GM19238 (cell line): ENCODE measurements around the gene ITLN2.
"Not testable (repeated sequence)": the region's sequence is repeated elsewhere in the genome, so short reads cannot be mapped to it uniquely, and the experiment has no call there.

Source experiments
- DNase-seq: peaks from one replicate; pipeline ENCODE4 v3.0.0; 2011; ENCODE audit warnings: low spot score; ENCODE audit not compliant: insufficient read length

ITLN2 gene

DNA sequence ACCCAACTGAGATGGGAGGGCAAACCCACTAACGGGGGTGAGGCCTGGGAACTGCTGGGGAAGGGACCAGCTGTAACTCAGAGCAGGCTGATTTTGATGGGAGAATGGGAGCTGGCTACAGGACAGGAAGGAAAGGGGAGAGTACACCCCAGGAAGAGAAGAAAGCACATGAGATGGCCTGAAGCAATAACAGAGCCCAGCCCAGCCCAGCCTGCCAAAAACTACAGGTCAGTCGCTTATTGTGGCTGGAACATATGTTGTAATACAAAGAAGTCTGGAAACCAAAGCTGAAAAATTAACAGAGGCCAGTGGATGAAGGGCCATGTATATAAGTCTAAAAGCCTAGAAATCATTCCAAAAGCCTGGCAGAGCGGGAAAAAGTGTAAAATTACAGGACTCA is 1.6 kb downstream of the ITLN2 start:
- no peak for DNase-seq

DNA sequence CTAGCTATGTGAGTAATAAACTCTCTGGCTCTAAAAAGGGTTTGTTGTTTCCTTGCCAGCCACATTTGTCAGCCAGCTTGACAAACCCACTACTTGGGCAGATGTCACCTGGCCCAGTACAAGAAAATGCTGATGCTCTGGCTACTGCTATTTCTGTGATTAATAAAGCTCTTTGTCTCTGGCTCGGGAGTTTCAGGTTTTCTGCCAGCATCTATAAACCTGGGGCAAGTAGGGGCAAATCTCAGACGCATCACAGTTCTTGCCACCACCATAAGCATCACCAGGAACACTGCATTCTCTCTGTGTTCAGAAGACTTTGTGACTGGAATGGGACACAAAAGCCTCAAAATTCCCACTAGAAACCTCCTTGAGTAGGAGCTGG is 2.5 kb downstream of the ITLN2 start:
- no peak for DNase-seq

DNA sequence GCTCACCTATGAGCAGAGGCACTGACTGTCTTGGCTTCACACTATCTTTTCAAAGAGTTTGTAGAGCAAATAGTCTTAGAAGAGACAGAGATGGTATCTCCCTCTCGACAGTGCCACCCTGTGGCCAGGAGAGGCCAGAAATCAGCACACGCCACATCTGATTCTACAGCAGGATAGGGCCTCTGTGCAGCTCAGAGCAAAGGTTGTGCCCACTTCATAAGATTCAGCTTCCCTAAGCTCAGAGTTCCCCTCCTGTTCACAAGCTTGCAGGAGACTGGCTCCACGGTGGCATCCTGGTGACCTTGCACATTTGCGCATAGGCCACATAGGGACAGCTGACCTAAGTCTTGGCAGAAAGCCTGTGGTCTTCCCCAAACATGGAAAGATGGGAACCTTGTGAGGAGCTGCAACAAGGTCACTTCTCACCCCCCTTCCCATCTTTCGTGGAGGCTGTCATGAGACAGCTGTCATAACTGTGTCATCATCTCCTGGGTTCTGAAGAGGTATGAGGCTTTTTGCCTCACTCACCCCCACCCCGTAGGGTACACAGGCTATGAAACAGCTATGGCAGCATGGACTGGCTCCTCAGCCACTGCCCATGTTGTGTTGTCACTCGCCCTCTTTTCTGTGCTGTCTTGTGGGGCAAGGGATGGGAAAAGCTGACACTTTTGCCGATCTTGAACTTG is 3.0 kb downstream of the ITLN2 start:
- DNase-seq, result peak; percentile 45

DNA sequence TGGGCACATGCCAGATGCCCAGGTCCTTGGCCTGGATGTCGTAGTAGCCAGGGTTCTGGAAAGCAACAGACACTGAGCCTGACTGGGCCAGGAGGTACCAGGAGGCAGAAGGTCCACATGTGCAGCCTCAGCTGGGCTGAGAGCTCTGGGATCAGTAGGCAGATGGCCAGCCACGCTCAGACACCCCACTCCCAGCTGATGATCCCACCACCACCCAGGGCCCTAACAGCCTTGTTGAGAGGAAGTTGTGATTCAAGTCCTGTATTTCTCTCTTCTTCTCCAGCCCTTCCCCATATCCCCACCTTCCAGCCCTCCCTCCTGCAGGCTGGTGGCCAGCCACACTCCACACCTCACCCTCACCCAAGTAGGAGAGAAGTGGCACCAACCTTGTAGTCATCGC is 4.0 kb downstream of the ITLN2 start:
- no peak for DNase-seq

DNA sequence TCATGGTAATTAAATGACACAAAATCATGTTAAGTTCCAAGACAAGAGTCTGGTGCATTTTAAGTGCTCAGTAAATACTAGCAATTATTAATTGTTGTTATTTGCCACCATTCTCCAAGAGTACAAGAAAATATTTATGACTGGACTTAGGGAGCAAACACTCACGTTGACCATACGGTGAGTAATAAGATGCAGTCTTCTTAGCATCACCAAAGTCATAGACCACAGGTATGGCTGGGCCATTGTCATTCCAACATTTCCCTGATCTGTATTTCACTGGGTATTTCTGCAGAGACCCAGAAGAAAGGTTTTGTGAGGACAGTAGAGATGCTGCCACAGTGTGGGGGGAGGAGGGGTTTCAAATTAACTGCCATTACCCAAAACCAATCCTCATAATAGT is 4.7 kb downstream of the ITLN2 start:
- DNase-seq, result no peak

DNA sequence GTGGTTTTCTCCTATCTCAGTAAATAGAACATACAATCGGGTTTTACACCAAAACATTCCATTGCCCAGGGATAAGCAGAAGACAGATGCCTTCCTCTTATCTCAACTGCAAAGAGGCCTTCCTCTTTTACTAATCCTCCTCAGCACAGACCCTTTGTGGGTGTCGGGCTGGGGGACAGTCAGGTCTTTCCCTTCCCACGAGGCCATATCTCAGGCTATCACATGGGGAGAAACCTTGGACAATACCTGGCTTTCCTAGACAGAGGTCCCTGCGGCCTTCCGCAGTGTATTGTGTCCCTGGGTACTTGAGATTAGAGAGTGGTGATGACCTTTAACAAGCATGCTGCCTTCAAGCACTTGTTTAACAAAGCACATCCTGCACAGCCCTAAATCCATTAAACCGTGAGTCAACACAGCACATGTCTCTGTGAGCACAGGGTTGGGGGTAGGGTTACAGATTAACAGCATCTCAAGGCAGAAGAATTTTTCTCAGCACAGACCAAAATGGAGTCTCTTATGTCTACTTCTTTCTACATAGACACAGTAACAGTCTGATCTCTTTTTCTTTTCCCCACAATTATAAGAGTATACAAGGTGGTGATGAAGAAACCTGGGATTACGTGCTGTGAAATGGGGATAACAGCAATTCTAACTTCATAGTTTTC is 5.3 kb downstream of the ITLN2 start:
- not testable (repeated sequence) for DNase-seq

DNA sequence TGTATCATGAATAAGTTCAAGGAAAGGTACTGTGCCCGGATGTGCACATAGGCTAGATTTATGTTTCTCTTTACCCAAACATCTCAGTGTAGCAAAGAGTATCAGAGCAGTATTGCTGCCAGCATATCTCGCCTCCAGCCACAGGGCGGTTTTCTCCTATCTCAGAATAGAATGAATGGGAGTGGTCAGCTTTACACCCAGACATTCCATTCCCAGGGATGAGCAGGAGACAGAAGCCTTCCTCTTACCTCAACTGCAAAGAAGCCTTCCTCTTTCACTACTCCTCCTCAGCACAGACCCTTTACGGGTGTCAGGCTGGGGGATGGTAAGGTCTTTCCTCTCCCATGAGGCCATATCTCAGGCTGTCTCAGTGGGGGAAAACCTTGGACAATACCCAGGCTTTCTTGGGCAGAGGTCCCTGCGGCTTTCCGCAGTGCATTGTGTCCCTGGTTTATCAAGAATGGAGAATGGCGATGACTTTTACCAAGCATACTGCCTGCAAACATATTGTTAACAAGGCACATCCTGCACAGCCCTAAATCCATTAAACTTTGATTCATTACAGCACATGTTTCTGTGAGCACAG is 7.3 kb downstream of the ITLN2 start:
- DNase-seq, result not testable (repeated sequence)

DNA sequence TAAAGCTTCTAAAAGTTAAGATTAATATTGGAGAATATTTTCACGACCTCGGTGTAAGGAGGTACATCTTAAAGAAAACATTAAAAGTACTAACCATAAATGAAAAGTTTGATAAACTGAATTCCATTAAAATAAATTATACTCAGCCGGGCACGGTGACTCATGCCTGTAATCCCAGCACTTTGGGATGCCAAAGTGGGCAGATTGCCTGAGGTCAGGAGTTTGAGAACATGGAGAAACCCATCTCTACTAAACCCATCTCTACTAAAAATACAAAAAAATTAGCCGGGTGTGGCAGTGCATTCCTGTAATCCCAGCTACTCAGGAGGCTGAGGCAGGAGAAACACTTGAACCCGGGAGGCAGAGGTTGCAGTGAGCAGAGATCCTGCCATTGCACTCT is 8.7 kb downstream of the ITLN2 start:
- DNase-seq, result not testable (repeated sequence)

DNA sequence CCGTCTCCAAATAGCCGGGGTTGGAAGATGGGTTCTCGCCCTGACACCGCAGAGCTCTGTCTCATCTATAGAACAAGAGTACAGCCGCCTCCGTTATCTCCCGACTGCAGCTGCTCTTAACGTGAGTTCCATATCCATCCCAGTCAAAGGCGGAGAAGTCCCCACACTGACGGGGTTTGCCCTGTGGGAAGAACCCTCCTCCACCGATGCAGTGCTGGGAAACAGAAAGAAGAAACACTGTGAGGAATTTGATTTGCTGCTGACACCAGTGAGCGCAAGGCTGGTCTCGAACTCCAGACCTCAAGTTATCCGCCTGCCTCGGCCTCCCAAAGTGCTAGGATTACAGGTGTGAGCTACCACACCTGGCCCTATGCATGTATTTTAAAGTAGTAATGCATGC is 9.5 kb downstream of the ITLN2 start:
- DNase-seq, result no peak

DNA sequence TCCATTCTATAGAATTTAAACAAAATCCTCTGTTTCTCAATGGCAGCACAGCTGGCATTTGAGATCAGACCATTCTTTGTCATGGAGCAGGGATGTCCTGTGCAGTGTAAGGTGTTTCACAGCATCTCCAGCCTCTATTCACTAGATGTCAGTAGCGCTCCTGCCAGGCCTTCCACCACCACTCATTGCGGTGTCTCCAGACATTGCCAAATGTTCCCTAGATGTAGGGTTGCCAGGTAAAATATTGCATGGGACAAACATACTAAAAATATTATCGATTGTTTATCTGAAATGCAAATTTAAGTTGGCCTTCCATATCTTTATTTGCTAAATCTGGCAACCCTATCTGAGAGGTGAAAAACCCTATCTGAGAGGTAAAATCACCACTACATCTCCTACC is 11.7 kb downstream of the ITLN2 start:
- DNase-seq, result no peak

DNA sequence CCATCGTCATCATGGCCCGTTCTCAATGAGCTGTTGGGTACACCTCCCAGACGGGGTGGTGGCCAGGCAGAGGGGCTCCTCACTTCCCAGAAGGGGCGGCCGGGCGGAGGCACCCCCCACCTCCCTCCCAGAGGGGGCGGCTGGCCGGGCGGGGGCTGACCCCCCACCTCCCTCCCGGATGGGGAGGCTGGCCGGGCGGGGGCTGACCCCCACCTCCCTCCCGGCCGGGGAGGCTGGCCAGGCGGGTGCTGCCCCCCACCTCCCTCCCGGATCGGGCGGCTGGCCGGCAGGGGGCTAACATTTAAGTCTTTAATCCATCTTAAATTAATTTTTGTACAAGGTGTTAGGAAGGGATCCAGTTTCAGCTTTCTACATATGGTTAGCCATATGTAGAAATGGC is 17.9 kb downstream of the ITLN2 start:
- DNase-seq, result not testable (repeated sequence)

DNA sequence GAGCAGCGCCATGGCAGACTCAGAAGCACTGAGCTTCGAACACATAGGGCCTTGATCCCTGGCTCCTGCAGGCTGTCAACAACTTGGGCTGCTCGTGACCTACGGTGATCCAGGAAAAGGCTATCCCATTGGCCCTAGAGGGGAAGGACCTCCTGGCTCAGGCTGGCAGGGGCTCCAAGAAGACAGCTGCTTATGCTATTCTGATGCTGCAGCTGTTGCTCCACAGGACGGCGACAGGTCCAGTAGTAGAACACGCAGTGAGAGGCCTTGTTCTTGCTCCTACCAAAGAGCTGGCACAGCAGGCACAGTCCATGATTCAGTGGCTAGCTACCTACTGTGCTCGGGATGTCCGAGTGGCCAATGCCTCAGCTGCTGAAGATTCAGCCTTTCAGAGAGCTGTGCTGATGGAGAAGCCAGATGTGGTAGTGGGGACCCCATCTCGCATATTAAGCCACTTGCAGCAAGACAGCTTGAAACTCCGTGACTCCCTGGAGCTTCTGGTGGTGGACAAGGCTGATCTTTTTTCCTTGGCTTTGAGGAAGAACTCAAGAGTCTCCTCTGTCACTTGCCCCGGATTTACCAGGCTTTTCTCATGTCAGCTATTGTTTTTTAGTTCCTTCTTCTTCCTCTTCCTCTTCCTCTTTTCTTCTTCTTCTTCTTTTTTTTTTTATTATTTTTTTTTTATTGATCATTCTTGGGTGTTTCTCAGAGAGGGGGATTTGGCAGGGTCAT is 18.9 kb downstream of the ITLN2 start:
- no peak for DNase-seq

DNA sequence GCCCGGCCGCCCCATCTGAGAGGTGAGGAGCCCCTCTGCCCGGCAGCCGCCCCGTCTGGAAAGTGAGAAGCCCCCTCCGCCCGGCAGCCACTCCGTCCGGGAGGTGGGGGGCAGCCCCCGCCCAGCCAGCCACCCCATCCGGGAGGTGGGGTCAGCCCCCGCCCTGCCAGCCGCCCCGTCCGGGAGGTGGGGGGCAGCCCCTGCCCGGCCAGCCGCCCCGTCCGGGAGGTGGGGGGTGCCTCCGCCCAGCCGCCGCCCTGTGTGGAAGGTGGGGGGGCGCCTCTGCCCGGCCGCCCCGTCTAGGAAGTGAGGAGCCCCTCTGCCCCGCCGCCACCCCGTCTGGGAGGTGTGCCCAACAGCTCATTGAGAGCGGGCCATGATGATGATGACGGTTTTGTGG is 21.3 kb downstream of the ITLN2 start:
- DNase-seq, result not testable (repeated sequence)

DNA sequence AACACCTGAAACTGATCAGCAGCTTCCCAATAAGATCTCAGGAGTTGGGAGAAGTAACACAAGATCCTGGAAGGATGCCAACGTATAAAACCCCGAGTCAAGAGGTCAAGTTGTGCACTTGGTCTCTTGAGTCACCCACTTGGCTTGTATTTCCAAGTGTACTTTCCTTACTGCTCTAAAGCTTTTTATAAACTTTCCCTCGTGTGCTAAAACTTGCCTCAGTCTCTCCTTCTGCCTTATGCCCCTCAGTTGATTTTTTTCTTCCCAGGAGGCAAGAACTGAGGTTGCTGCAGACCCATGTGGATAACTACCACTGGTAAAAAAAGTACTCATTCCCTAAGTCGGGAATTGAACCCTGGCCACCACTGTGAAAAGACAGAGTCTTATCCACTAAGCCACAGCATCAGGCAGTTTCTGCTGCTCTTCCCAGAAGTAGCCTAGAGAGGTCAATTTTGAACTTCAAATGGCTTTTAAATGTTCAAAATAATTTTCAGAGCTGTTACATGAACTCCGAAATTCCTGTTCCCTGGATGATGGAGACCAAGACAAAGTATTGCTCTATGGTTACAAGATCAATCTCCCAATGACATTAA is 28.9 kb downstream of the ITLN2 start:
- no peak for DNase-seq

DNA sequence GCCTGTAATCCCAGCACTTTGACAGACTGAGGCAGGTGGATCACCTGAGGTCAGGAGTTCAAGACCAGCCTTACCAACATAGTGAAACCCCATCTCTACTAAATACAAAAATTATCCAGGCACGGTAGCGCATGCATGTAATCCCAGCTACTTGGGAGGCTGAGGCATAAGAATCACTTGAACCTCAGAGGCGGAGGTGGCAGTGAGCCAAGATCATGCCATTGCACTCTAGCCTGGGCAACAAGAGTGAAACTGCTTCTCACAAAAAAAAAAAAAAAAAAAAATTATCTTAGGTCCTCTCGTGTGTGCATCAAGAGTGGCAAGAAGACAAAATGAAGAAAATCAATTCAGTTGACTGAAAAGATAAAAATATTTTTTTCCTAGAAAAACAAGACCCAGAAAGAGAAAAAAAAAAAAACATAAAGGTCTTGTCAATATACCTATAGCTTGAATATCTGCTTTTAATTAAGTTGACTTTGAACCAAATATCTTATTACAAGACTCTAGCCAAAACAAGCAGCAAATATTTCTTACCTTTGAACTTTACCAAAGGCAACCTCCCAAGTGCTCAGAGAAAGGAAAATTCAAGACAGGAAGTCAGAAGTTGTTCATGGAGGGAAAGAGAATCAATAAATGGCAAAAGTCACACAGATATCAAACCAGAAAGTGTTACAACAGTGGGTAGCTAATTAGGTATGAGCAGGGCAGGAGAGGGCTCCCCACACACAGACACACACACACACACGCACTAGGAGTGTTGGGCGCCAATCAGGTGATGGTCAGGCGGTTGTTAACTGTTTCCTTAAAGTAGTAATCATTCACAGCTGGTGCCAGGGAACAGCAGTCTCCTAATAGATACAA is 29.6 kb downstream of the ITLN2 start:
- no peak for DNase-seq

DNA sequence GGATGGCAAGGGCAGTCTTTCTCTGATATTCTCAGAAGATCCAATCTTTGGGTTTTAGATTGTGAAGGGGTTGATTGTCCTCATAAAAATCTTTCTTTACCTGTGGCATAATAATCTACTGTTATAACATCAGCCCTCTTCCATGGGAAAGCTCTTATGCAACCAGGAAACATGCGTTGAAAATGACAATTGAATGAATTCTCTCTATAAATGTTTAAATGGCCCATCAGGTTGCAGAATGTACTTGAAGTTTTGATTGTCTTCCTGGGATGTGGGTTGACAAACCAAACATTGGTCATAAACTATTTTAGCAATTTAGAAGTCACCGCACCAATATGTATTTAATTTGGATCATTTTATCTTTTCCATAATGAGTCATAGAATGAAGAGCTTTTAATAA is 37.9 kb downstream of the ITLN2 start:
- DNase-seq, result no peak

DNA sequence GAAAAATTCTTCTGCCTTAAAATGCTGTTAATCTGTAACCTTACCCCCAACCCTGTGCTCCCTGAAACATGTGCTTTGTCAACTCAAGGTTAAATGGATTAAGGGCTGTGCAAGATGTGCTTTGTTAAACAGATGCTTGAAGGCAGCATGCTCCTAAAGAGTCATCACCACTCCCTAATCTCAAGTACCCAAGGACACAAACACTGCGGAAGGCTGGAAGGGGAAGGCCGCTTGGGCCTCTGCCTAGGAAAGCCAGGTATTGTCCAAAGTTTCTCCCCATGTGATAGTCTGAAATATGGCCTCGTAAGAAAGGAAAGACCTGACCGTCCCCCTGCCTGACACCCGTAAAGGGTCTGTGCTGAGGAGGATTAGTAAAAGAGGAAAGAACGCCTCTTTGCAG is 41.4 kb downstream of the ITLN2 start:
- DNase-seq, result not testable (repeated sequence)

DNA sequence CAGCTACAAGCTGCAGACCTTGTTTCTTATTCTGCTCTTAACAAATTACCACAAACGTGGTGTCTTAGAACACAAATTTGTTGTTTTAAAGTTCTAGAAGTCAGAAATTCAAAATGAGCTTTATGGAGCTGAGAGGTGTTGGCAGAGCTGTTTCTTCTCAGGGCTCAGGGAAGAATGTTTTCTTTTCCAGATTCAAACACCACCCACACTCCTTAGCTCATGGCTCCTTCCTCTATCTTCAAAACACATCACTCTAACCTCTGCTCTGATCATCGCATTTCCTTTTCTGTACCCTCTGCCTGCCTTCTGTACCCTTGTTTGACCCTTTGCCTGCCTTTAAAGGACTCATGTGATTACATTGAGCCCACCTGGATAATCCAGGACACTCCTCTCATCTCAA is 42.7 kb downstream of the ITLN2 start:
- DNase-seq, result no peak

DNA sequence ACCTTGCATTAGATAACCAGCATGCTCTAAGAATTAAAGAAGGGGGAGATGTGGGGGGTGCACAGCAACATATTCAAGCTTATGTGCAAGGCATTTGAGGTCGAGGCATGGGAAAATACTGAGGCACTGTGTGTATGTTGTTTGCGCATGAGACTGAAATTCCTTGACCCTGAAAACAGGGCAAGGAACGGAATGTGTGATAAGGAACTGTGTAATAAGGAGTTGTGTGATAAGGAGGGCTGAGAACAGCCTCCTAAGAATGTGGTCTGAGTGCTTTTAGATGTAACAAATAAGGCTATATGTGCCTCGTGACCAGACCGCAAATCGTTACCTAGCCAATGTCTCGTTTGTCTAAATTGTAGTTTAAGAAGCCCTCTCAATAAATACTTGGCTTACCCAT is 43.2 kb downstream of the ITLN2 start:
- no peak for DNase-seq

DNA sequence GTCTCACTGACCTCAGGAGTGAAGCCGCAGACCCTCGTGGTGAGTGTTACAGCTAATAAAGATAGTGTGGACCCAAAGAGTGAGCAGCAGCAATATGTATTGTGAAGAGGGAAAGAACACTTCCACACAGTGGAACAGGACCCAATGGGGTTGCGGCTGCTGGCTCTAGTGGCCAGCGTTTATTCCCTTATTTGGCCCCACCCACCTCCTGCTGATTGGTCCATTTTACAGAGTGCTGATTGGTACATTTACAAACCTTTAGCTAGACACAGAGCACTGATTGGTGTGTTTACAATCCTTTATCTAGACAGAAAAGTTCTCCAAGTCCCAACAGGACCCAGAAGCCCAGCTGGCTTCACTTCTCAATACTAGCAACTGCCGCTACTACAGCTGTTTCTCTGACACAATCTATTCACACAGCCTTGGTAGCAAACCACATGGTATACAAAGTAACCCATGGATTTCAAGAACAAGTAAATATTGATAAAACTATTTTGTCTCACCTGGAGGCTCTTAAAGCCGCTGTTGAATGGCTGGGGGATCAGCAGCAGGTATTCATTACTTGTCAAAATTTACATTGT is 44.3 kb downstream of the ITLN2 start:
- no peak for DNase-seq

DNA sequence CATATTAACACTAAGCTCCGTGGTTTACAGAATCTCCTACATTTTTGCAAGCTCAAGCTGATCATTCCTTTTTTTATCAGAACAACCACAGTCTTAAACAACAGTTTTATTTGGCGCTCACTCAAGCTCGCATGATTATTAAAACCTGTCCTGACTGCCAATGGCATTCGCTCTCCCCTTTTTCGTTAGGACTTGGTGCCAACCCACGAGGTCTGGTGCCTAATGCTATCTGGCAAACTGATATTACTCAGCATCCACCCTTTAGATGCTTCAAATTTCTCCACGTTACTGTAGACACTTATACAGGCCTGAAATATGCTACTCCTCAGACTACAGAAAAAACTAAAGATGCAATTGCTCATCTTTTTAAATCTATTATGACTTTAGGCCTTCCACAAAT is 46.6 kb downstream of the ITLN2 start:
- DNase-seq, result no peak
